RWPE1 (cell line): Measurements from ENCODE around the gene FOXP1.
A peak's percentile ranks its signal among the peaks of the same experiment; 100 is the strongest.

Experiments
- CTCF ChIA-PET: fragments of 350-600 bp; sonication (Branson Sonifier 250); formaldehyde crosslinking; extraction: SDS; loops from one replicate; lab custom pipeline; 2021; lab: Yijun Ruan, JAX
- POLR2A ChIA-PET: fragments of 400-600 bp; formaldehyde crosslinking; extraction: SDS; loops from one replicate; lab custom pipeline; 2020; ENCODE audit warnings: antibody characterized with exemption; ENCODE audit not compliant: low non-redundant PET; lab: Yijun Ruan, JAX
- DNase-seq: peaks from one replicate; pipeline ENCODE4 v3.0.0; 2012; ENCODE audit warnings: low spot score
- H3K27ac ChIP-seq: fragments of 450-650 bp; 2 replicates; pipeline ENCODE4 v1.5.1; 2017
- CTCF ChIP-seq: fragments of 450-650 bp; conservative IDR thresholded peaks from 2 replicates; pipeline ENCODE4 v1.5.1; 2017; ENCODE audit warnings: low read depth, mild to moderate bottlenecking

Gene FOXP1

GRCh38 chr3:71399478-71399877 lies 184.1 kb downstream of the FOXP1 start:
- no peak for TF ChIP-seq CTCF
- no peak overlapping the region for H3K27ac ChIP-seq
- POLR2A ChIA-PET, result no interaction called here
- CTCF ChIA-PET, result no interaction called here
- DNase-seq, result no peak

GRCh38 chr3:71398157-71398836 lies 185.2 kb downstream of the FOXP1 start:
- CTCF ChIA-PET, result no interaction called here
- POLR2A ChIA-PET, result no interaction called here
- no peak for TF ChIP-seq CTCF
- DNase-seq, result no peak
- no peak overlapping the region for H3K27ac ChIP-seq

GRCh38 chr3:71397726-71398125 lies 185.8 kb downstream of the FOXP1 start:
- no peak overlapping the region for H3K27ac ChIP-seq
- ChIA-PET CTCF (interaction anchor here (0.6 to 0.7 kb wide), 2 partner anchors 11 to 866 kb away, joined by 3 read pairs; no protein-coding TSS in a partner anchor), POLR2A (no interaction called here)
- DNase-seq, result no peak
- no peak for TF ChIP-seq CTCF

GRCh38 chr3:71397046-71397445 lies 186.5 kb downstream of the FOXP1 start:
- POLR2A ChIA-PET, result no interaction called here
- DNase-seq, result peak; percentile 12
- TF ChIP-seq CTCF, result peak; percentile 35; the same call in 1 of the 2 replicates
- CTCF ChIA-PET, result interaction anchor here (0.6 to 0.7 kb wide), 2 partner anchors 11 to 865 kb away, joined by 3 read pairs; no protein-coding TSS in a partner anchor
- no peak overlapping the region for H3K27ac ChIP-seq

- ChIA-PET POLR2A (no interaction called here), CTCF (interaction anchor here (0.6 kb wide), 1 partner anchor 21 kb away, joined by 4 read pairs; no protein-coding TSS in a partner anchor)
- no peak for DNase-seq
- H3K27ac ChIP-seq, result no peak overlapping the region
- TF ChIP-seq CTCF, result no peak
Measured at GRCh38 chr3:71395927-71396695, 187.4 kb downstream of the FOXP1 start.

GRCh38 chr3:71395470-71395869 lies 188.1 kb downstream of the FOXP1 start:
- no peak overlapping the region for H3K27ac ChIP-seq
- no peak for TF ChIP-seq CTCF

More at GRCh38 chr3:71395470-71395869, 188.1 kb downstream of the FOXP1 start:
- DNase-seq, result no peak
- ChIA-PET CTCF (no interaction called here), POLR2A (no interaction called here)
